ENCODE results near the gene MRRF. TPM values are rescaled to one million over a fixed set of nuclear protein-coding genes. Genes with fewer than 3 reads are reported as not detected.

MRRF gene
- total RNA-seq, 1 experiment from 2014 or later: 67.3 TPM

- H3K4me2 ChIP-seq (ENCODE audit: low read depth, low read length, poor library complexity, severe bottlenecking): no peak overlapping the region
- H3K9ac ChIP-seq (ENCODE audit: low read length): no peak overlapping the region
- H3K79me2 ChIP-seq (ENCODE audit: low read length): peaks cover 94% of the 10 kb centered on the region
- no peaks in the 10 kb centered on the region for H3K27me3 ChIP-seq (ENCODE audit: low read length)
- H3K9me3 ChIP-seq (ENCODE audit: low read length): peaks cover 17% of the 10 kb centered on the region
- no peak overlapping the region for H3K4me3 ChIP-seq (ENCODE audit: low read length)
- no peaks in the 10 kb centered on the region for H3K9me2 ChIP-seq (replicated peaks; ENCODE audit: insufficient read depth, low read length)
- H3K36me3 ChIP-seq (ENCODE audit: insufficient read depth, low read length): peaks cover 76% of the 10 kb centered on the region
- no peaks in the 10 kb centered on the region for H3K4me1 ChIP-seq (ENCODE audit: low read length)
- no peak overlapping the region for H2AFZ ChIP-seq (ENCODE audit: low read length)
- no peaks in the 10 kb centered on the region for H4K20me1 ChIP-seq (ENCODE audit: insufficient read depth, low read depth, low read length)
- no peak for DNase-seq
- H3K27ac ChIP-seq (ENCODE audit: low read length): no peak overlapping the region
Measured at GRCh38 chr9:122274055-122274454, 9.4 kb downstream of the MRRF start.

GRCh38 chr9:122276096-122276495 lies 11.4 kb downstream of the MRRF start:
- H4K20me1 ChIP-seq (ENCODE audit: insufficient read depth, low read depth, low read length): no peaks in the 10 kb centered on the region
- no peak for DNase-seq
- peaks cover 78% of the 10 kb centered on the region for H3K36me3 ChIP-seq (ENCODE audit: insufficient read depth, low read length)

GRCh38 chr9:122277285-122277897 lies 12.7 kb downstream of the MRRF start:
- Histone ChIP-seq H4K20me1 (ENCODE audit: insufficient read depth, low read depth, low read length) (no peaks in the 10 kb centered on the region), H3K27me3 (ENCODE audit: low read length) (no peaks in the 10 kb centered on the region), H3K9me3 (ENCODE audit: low read length) (peaks cover 17% of the 10 kb centered on the region), H3K4me1 (ENCODE audit: low read length) (no peaks in the 10 kb centered on the region), H3K79me2 (ENCODE audit: low read length) (peaks cover 99% of the 10 kb centered on the region), H3K9ac (ENCODE audit: low read length) (no peak overlapping the region), H3K9me2 (replicated peaks; ENCODE audit: insufficient read depth, low read length) (no peaks in the 10 kb centered on the region), H2AFZ (ENCODE audit: low read length) (no peak overlapping the region), H3K4me3 (ENCODE audit: low read length) (no peak overlapping the region), H3K27ac (ENCODE audit: low read length) (no peak overlapping the region), H3K4me2 (ENCODE audit: low read depth, low read length, poor library complexity, severe bottlenecking) (no peak overlapping the region), H3K36me3 (ENCODE audit: insufficient read depth, low read length) (peaks cover 78% of the 10 kb centered on the region)
- DNase-seq: peak; percentile 34

More at GRCh38 chr9:122276096-122276495, 11.4 kb downstream of the MRRF start:
- no peak overlapping the region for H2AFZ ChIP-seq (ENCODE audit: low read length)
- H3K9me2 ChIP-seq (replicated peaks; ENCODE audit: insufficient read depth, low read length): no peaks in the 10 kb centered on the region
- no peak overlapping the region for H3K9ac ChIP-seq (ENCODE audit: low read length)
- H3K4me3 ChIP-seq (ENCODE audit: low read length): no peak overlapping the region
- H3K4me2 ChIP-seq (ENCODE audit: low read depth, low read length, poor library complexity, severe bottlenecking): no peak overlapping the region
- no peaks in the 10 kb centered on the region for H3K27me3 ChIP-seq (ENCODE audit: low read length)
- H3K27ac ChIP-seq (ENCODE audit: low read length): no peak overlapping the region
- peaks cover 99% of the 10 kb centered on the region for H3K79me2 ChIP-seq (ENCODE audit: low read length)
- peaks cover 17% of the 10 kb centered on the region for H3K9me3 ChIP-seq (ENCODE audit: low read length)
- H3K4me1 ChIP-seq (ENCODE audit: low read length): no peaks in the 10 kb centered on the region

DNA sequence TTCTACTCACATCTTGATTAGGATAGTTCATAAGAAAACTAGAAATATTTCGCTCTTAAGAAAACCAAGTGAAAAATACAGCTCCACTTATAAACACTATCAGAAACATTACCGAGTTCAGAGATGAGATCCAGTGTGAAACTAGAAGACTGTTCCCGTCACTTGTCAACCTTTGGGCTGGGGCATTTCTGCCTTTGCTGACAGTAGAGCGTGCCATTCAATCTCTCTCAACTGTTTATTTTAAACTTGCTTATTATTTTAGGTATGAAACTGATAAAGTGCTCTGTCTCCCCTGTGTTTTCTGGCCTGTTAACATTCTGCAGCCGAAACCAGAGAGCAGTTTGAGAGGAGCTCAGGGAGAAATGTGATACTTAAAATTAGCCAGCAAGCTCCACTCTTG lies 16.7 kb downstream of the MRRF start:
- no peak for DNase-seq
- peaks cover 11% of the 10 kb centered on the region for H3K9me3 ChIP-seq (ENCODE audit: low read length)
- no peak overlapping the region for H3K9ac ChIP-seq (ENCODE audit: low read length)
- no peak overlapping the region for H3K4me2 ChIP-seq (ENCODE audit: low read depth, low read length, poor library complexity, severe bottlenecking)
- peaks cover 73% of the 10 kb centered on the region for H3K36me3 ChIP-seq (ENCODE audit: insufficient read depth, low read length)
- H3K4me1 ChIP-seq (ENCODE audit: low read length): peaks cover 21% of the 10 kb centered on the region
- peaks cover 81% of the 10 kb centered on the region for H3K79me2 ChIP-seq (ENCODE audit: low read length)
- H3K9me2 ChIP-seq (replicated peaks; ENCODE audit: insufficient read depth, low read length): no peaks in the 10 kb centered on the region
- no peak overlapping the region for H2AFZ ChIP-seq (ENCODE audit: low read length)
- no peaks in the 10 kb centered on the region for H4K20me1 ChIP-seq (ENCODE audit: insufficient read depth, low read depth, low read length)
- no peak overlapping the region for H3K27ac ChIP-seq (ENCODE audit: low read length)
- no peak overlapping the region for H3K4me3 ChIP-seq (ENCODE audit: low read length)
- no peaks in the 10 kb centered on the region for H3K27me3 ChIP-seq (ENCODE audit: low read length)

DNA sequence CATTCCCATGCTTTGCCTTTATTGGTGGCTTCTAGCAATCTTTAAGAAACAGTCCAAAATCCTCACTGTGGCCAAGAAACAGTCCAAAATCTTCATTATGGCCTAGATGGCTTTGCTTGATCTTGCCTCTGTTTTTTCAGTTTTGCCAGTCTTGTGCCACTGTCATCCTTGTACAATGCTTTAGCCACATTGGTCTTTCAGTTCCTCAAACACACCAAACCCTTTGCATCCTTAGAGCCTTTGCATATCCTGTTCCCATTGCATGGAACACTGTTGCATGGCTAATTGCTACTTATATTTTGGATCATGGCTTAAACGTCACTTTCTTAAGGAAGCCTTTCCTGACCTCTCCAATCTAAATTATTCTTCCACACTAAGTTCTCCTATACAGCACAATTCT lies 22.1 kb downstream of the MRRF start:
- no peaks in the 10 kb centered on the region for H3K9me2 ChIP-seq (replicated peaks; ENCODE audit: insufficient read depth, low read length)
- peaks cover 58% of the 10 kb centered on the region for H3K79me2 ChIP-seq (ENCODE audit: low read length)
- no peak overlapping the region for H3K9ac ChIP-seq (ENCODE audit: low read length)
- peak; percentile 58 for DNase-seq
- peak overlapping the region; percentile 40 for H3K4me2 ChIP-seq (ENCODE audit: low read depth, low read length, poor library complexity, severe bottlenecking)
- no peaks in the 10 kb centered on the region for H3K27me3 ChIP-seq (ENCODE audit: low read length)
- H3K27ac ChIP-seq (ENCODE audit: low read length): peak overlapping the region; percentile 72
- H4K20me1 ChIP-seq (ENCODE audit: insufficient read depth, low read depth, low read length): no peaks in the 10 kb centered on the region
- H2AFZ ChIP-seq (ENCODE audit: low read length): no peak overlapping the region
- H3K9me3 ChIP-seq (ENCODE audit: low read length): no peaks in the 10 kb centered on the region
- H3K4me1 ChIP-seq (ENCODE audit: low read length): peaks cover 38% of the 10 kb centered on the region
- H3K36me3 ChIP-seq (ENCODE audit: insufficient read depth, low read length): peaks cover 66% of the 10 kb centered on the region
- no peak overlapping the region for H3K4me3 ChIP-seq (ENCODE audit: low read length)

- Histone ChIP-seq H3K9ac (ENCODE audit: low read length) (peak overlapping the region; percentile 16; the same call in 1 of the 2 replicates), H3K36me3 (ENCODE audit: insufficient read depth, low read length) (peaks cover 66% of the 10 kb centered on the region), H3K4me3 (ENCODE audit: low read length) (no peak overlapping the region), H3K27ac (ENCODE audit: low read length) (peak overlapping the region; percentile 72), H2AFZ (ENCODE audit: low read length) (no peak overlapping the region), H3K9me3 (ENCODE audit: low read length) (no peaks in the 10 kb centered on the region), H3K4me2 (ENCODE audit: low read depth, low read length, poor library complexity, severe bottlenecking) (peak overlapping the region; percentile 40), H3K79me2 (ENCODE audit: low read length) (peaks cover 53% of the 10 kb centered on the region), H3K9me2 (replicated peaks; ENCODE audit: insufficient read depth, low read length) (no peaks in the 10 kb centered on the region), H4K20me1 (ENCODE audit: insufficient read depth, low read depth, low read length) (no peaks in the 10 kb centered on the region), H3K4me1 (ENCODE audit: low read length) (peaks cover 38% of the 10 kb centered on the region), H3K27me3 (ENCODE audit: low read length) (no peaks in the 10 kb centered on the region)
- DNase-seq: no peak
Measured at GRCh38 chr9:122287214-122287720, 22.6 kb downstream of the MRRF start.

- no peak overlapping the region for H3K4me3 ChIP-seq (ENCODE audit: low read length)
- no peak overlapping the region for H3K4me2 ChIP-seq (ENCODE audit: low read depth, low read length, poor library complexity, severe bottlenecking)
Measured at GRCh38 chr9:122291458-122291857, 26.8 kb downstream of the MRRF start.

GRCh38 chr9:122294531-122294930 lies 29.8 kb downstream of the MRRF start:
- Histone ChIP-seq H3K4me2 (ENCODE audit: low read depth, low read length, poor library complexity, severe bottlenecking) (no peak overlapping the region), H4K20me1 (ENCODE audit: insufficient read depth, low read depth, low read length) (no peaks in the 10 kb centered on the region), H2AFZ (ENCODE audit: low read length) (no peak overlapping the region), H3K9me3 (ENCODE audit: low read length) (no peaks in the 10 kb centered on the region), H3K27ac (ENCODE audit: low read length) (no peak overlapping the region), H3K4me1 (ENCODE audit: low read length) (no peaks in the 10 kb centered on the region), H3K36me3 (ENCODE audit: insufficient read depth, low read length) (peaks cover 49% of the 10 kb centered on the region; the same call in 1 of the 2 replicates), H3K79me2 (ENCODE audit: low read length) (peaks cover 63% of the 10 kb centered on the region), H3K9me2 (replicated peaks; ENCODE audit: insufficient read depth, low read length) (no peaks in the 10 kb centered on the region), H3K27me3 (ENCODE audit: low read length) (no peaks in the 10 kb centered on the region), H3K4me3 (ENCODE audit: low read length) (no peak overlapping the region), H3K9ac (ENCODE audit: low read length) (no peak overlapping the region)
- no peak for DNase-seq

More at GRCh38 chr9:122291458-122291857, 26.8 kb downstream of the MRRF start:
- Histone ChIP-seq H3K9ac (ENCODE audit: low read length) (no peak overlapping the region), H2AFZ (ENCODE audit: low read length) (no peak overlapping the region), H3K36me3 (ENCODE audit: insufficient read depth, low read length) (peaks cover 62% of the 10 kb centered on the region), H3K79me2 (ENCODE audit: low read length) (peaks cover 59% of the 10 kb centered on the region), H3K4me1 (ENCODE audit: low read length) (peaks cover 16% of the 10 kb centered on the region), H3K9me2 (replicated peaks; ENCODE audit: insufficient read depth, low read length) (no peaks in the 10 kb centered on the region), H3K9me3 (ENCODE audit: low read length) (no peaks in the 10 kb centered on the region), H3K27me3 (ENCODE audit: low read length) (no peaks in the 10 kb centered on the region), H3K27ac (ENCODE audit: low read length) (no peak overlapping the region), H4K20me1 (ENCODE audit: insufficient read depth, low read depth, low read length) (no peaks in the 10 kb centered on the region)
- DNase-seq: no peak
